Measurements from ENCODE around the gene GDF10.

GRCh38 chr10:47291682-47292081 is 8.3 kb upstream of the GDF10 start:
- no peak for TF ChIP-seq POLR2AphosphoS5 (IDR thresholded peaks at IDR 0.05)
- no peak for TF ChIP-seq POLR2A (IDR thresholded peaks at IDR 0.05)
